Esophagus squamous epithelium (tissue), 5 donors: ENCODE results near the gene ABHD12B. TPM values are rescaled to one million over a fixed set of nuclear protein-coding genes. Genes with fewer than 3 reads are reported as not detected.
"Not testable (repeated sequence)": the region's sequence is repeated elsewhere in the genome, so short reads cannot be mapped to it uniquely, and the experiment has no call there.

ENCODE experiments used
- DNase-seq: peaks from one replicate; lab custom pipeline; 2025; lab: John Stamatoyannopoulos, UW
- H3K27ac ChIP-seq, 4 donors: fragments of 200-600 bp; sonication (generic); one replicate each; pipeline ENCODE4 v1.5.1; 2016 to 2019; ENCODE audit warnings: mild to moderate bottlenecking in 1 of 4
- H3K27me3 ChIP-seq, 4 donors: fragments of 200-600 bp; sonication (generic); 1 replicate in 3 of 4; 2 replicates in 1 of 4; pipeline versions ENCODE4 v1.5.1 to v1.6.0; 2017 to 2021; ENCODE audit warnings: antibody characterized with exemption in 1 of 4
- H3K36me3 ChIP-seq, 3 donors: fragments of 200-600 bp; sonication (generic); one replicate each; pipeline ENCODE4 v1.5.1; 2016 to 2019
- H3K4me1 ChIP-seq, 3 donors: fragments of 200-600 bp; sonication (generic); one replicate each; pipeline ENCODE4 v1.5.1; 2017 to 2019
- H3K4me3 ChIP-seq, 4 donors: fragments of 200-600 bp; sonication (generic); 1 replicate in 3 of 4; 2 replicates in 1 of 4; pipeline ENCODE4 v1.5.1; 2016 to 2019; ENCODE audit warnings: mild to moderate bottlenecking in 2 of 4, moderate library complexity in 1 of 4
- H3K9me3 ChIP-seq, 3 donors: fragments of 200-600 bp; sonication (generic); one replicate each; pipeline ENCODE4 v1.5.1; 2016 to 2019
- CTCF ChIP-seq, 6 experiments: fragments of 450-650 bp in 4 of 6; fragments of 200-600 bp in 2 of 6; sonication (generic) in 2 of 6; IDR thresholded peaks; one replicate each; pipeline ENCODE4 v1.5.1; 2016 to 2019; ENCODE audit warnings: antibody characterized with exemption in 6 of 6, mild to moderate bottlenecking in 4 of 6, moderate library complexity in 4 of 6
- POLR2A ChIP-seq, 4 donors: fragments of 450-650 bp; IDR thresholded peaks; one replicate each; pipeline ENCODE4 v1.6.1; 2017; ENCODE audit warnings: antibody characterized with exemption in 4 of 4, mild to moderate bottlenecking in 4 of 4, moderate library complexity in 3 of 4
- WGBS, 2 donors: methylation state at CpG; one replicate each; pipeline ENCODE4 v1.1.5; 2018; 5-methylcytosine and 5-hydroxymethylcytosine counted together
- intact Hi-C: fragments of 100-400 bp; cut with DNase I; formaldehyde crosslinking; loops from one replicate; pipeline ENCODE4 v1.15.0; 2022
- total RNA-seq, 4 donors: library from RNA; depleted of rRNA; stranded (reverse); fragments of >200 nt; gene quantifications; one replicate each; pipeline ENCODE4 v1.1.0, GENCODE V29; 2016
- donor health status: DM: yes; HTN: yes; CAD: no.

Gene ABHD12B
- total RNA-seq, 4 donors from 2014 or later: 0.53 TPM; not detected in 3

DNA sequence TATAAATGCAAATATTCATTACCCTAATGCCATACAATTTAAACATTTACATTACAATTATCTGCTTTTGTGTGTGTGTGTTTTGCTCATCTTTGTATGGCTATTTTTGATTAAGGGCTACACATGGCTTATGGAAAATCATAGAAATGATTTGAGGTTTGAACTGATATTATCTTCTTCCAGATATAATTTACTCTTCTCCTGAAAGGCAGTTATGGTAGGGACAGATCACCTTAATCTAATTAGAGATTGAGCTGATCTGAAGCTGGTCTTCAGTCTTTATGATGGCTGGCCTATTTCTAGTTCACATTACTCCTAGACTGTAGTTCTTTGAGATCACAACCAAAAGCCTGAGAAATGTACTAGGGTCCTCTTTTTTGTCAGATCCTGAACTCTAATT, 15.6 kb downstream of the ABHD12B start:
- DNase-seq: no peak
- peaks cover 0 to 16% (median 3%) of the 10 kb centered on the region in 3 donors for H3K4me1 ChIP-seq
- H3K36me3 ChIP-seq: no peaks in the 10 kb centered on the region
- no peaks in the 10 kb centered on the region for H3K9me3 ChIP-seq
- H3K27me3 ChIP-seq: no peaks in the 10 kb centered on the region
- H3K27ac ChIP-seq: no peak overlapping the region
- TF ChIP-seq CTCF (IDR thresholded peaks at IDR 0.05): no peak
- TF ChIP-seq POLR2A (IDR thresholded peaks at IDR 0.05): no peak
- no peak overlapping the region for H3K4me3 ChIP-seq
- intact Hi-C loops: no loop called here

- H3K36me3 ChIP-seq: no peaks in the 10 kb centered on the region
- intact Hi-C loops: no loop called here
- no peak overlapping the region for H3K27ac ChIP-seq
- TF ChIP-seq CTCF (IDR thresholded peaks at IDR 0.05) (no peak), POLR2A (IDR thresholded peaks at IDR 0.05) (no peak)
- H3K4me1 ChIP-seq: peaks cover 0 to 14% (median 0%) of the 10 kb centered on the region in 3 donors
- H3K4me3 ChIP-seq: no peak overlapping the region
- DNase-seq: no peak
- 68 to 78% methylated on average over 5 of the region's 5 CpGs for WGBS, 2 donors
- no peaks in the 10 kb centered on the region for H3K27me3 ChIP-seq
- no peaks in the 10 kb centered on the region for H3K9me3 ChIP-seq
Measured at GRCh38 chr14:50892255-50892654, 20.4 kb downstream of the ABHD12B start.

GRCh38 chr14:50896421-50896820, 24.6 kb downstream of the ABHD12B start:
- H3K4me3 ChIP-seq, H3K36me3 ChIP-seq, H3K27me3 ChIP-seq, DNase-seq, H3K9me3 ChIP-seq, intact Hi-C loops: not testable (repeated sequence)
- WGBS, 2 donors: 64 to 67% methylated on average over 5 to 6 of the region's 7 CpGs
- Histone ChIP-seq H3K4me1 (peaks cover 0 to 31% (median 0%) of the 10 kb centered on the region in 3 donors), H3K27ac (peak overlapping the region; percentile 59 to 90 (median 73))

DNA sequence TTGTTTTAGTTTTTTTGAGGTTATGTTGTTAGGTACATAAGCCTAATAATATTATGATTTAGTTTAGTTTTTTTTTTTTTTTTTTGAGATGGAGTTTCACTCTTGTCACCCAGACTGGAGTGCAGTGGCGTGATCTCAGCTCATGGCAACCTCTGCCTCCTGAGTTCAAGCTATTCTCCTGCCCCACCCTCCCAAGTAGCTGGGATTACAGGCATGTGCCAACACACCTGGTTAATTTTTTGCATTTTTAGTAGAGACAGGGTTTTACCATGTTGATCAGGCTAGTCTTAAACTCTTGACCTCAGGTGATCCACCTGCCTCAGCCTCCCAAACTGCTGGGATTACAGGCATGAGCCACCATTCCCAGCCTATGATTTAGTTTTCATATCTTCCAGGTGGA, 25.2 kb downstream of the ABHD12B start:
- H3K9me3 ChIP-seq, H3K4me3 ChIP-seq, H3K27me3 ChIP-seq, intact Hi-C loops, DNase-seq: not testable (repeated sequence)
- WGBS, 2 donors: 46 to 69% methylated on average over 1 of the region's 1 CpG
- Histone ChIP-seq H3K36me3 (peaks cover 0 to 15% (median 0%) of the 10 kb centered on the region in 3 donors), H3K27ac (peak overlapping the region in 3 of 4 donors; percentile 70 to 90 (median 76)), H3K4me1 (peaks cover 0 to 31% (median 0%) of the 10 kb centered on the region in 3 donors)

DNA sequence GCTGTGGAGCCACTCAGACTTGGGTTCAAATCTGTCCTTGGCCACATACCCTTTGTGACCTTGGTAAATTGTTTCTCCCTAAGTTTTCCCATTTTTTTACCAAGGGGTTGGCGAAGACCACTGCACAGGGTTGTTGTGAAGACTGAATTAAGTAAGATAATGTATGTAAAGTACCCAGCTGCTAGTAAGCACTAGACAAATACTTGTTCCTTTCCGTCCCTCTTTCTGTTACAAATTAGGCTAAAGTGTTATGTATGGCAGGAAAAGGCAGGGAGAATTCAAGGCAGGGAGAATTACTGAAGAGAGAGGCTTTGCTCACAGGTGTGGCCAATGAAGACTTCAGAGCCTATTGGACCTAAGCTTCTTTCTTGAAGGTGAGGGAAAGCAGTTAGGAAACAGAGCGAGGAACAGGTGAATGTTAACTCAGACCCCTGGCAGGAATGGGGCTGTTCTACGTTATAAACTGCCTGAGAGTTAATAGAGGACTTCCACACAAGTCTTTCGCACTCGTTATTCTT, 25.9 kb downstream of the ABHD12B start:
- no peak for DNase-seq
- WGBS, 2 donors: 88 to 90% methylated on average over 6 of the region's 6 CpGs
- peaks cover 0 to 24% (median 0%) of the 10 kb centered on the region in 3 donors for H3K4me1 ChIP-seq
- H3K27me3 ChIP-seq: no peaks in the 10 kb centered on the region
- no peaks in the 10 kb centered on the region for H3K9me3 ChIP-seq
- no peak for TF ChIP-seq CTCF (IDR thresholded peaks at IDR 0.05)
- TF ChIP-seq POLR2A (IDR thresholded peaks at IDR 0.05): no peak
- peak overlapping the region in 3 of 4 donors; percentile 12 to 90 (median 48) for H3K27ac ChIP-seq
- H3K4me3 ChIP-seq: no peak overlapping the region
- intact Hi-C loops: no loop called here
- peaks cover 0 to 20% (median 0%) of the 10 kb centered on the region in 3 donors for H3K36me3 ChIP-seq

DNA sequence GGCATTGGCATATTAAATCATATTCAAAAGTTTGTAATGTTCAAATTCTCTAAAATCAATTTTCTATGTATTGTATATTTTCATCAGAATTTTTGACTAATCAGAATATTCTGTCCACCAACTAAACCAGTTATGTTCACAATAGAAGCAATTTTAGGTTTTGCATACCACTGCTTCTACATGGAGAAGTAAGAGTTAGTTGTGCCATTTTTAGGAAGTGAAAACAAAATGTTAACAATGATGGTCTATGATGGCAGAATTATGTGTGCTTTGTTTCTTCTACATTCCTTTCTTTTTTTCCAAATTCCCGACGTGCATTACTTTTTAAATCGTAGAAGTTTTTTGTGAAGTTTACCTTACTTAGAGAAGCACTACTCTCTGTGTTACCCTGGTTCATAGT, 29.5 kb downstream of the ABHD12B start:
- no peak overlapping the region for H3K4me3 ChIP-seq
- no peak for TF ChIP-seq CTCF (IDR thresholded peaks at IDR 0.05)
- TF ChIP-seq POLR2A (IDR thresholded peaks at IDR 0.05): no peak
- H3K9me3 ChIP-seq: no peaks in the 10 kb centered on the region
- H3K4me1 ChIP-seq: peaks cover 0 to 24% (median 0%) of the 10 kb centered on the region in 3 donors
- WGBS, 2 donors: 85 to 92% methylated on average over 3 of the region's 3 CpGs
- no peak for DNase-seq
- peaks cover 0 to 51% (median 0%) of the 10 kb centered on the region in 3 donors for H3K36me3 ChIP-seq
- intact Hi-C loops: no loop called here
- H3K27me3 ChIP-seq: no peaks in the 10 kb centered on the region
- no peak overlapping the region for H3K27ac ChIP-seq
